ENCODE measurements around the gene MRPL54. TPM values are rescaled to one million over a fixed set of nuclear protein-coding genes. Genes with fewer than 3 reads are reported as not detected.

Gene MRPL54
- total and polyA plus RNA-seq, 2 experiments from 2014 or later, result 29.7 to 89.9 TPM

- no peak for TF ChIP-seq REST (IDR thresholded peaks at IDR 0.05; ENCODE audit: unreplicated experiment)
- TF ChIP-seq POLR2AphosphoS5 (IDR thresholded peaks at IDR 0.05; ENCODE audit: low read depth), result no peak
- TF ChIP-seq CREB1 (CRISPR knock-in tag; IDR thresholded peaks at IDR 0.05; ENCODE audit: low read depth), result no peak
- TF ChIP-seq NANOG (IDR thresholded peaks at IDR 0.05; ENCODE audit: borderline replicate concordance), result no peak
- TF ChIP-seq ETS1 (IDR thresholded peaks at IDR 0.05), result no peak
Observed at GRCh38 chr19:3720349-3720917, 42.0 kb upstream of the MRPL54 start (continued).

GRCh38 chr19:3721131-3721886 lies 41.2 kb upstream of the MRPL54 start:
- H3K4me3 Mint-ChIP-seq, result peak overlapping the region; percentile 77

More at GRCh38 chr19:3721131-3721886, 41.2 kb upstream of the MRPL54 start:
- peak overlapping the region; percentile 97 for H3K4me2 ChIP-seq
- no peaks in the 10 kb centered on the region for H3K27me3 ChIP-seq (ENCODE audit: insufficient read depth)
- Mint-ChIP-seq H3K9me3 (no peaks in the 10 kb centered on the region), H3K4me1 (peaks cover 4% of the 10 kb centered on the region), H3K36me3 (ENCODE audit: low read depth) (no peaks in the 10 kb centered on the region), H3K27me3 (ENCODE audit: insufficient read depth, low read depth, poor library complexity) (peaks cover 15% of the 10 kb centered on the region), H3K27ac (no peak overlapping the region)
- ATAC-seq (peak; percentile 63), DNase-seq (ENCODE audit: low spot score) (peak; percentile 98)
- peaks cover 15% of the 10 kb centered on the region; the same call in 1 of the 2 replicates for H3K4me1 ChIP-seq (ENCODE audit: insufficient read depth)
- H3F3A ChIP-seq (replicated peaks; ENCODE audit: low read depth), result no peaks in the 10 kb centered on the region
- H3K79me2 ChIP-seq (replicated peaks; ENCODE audit: insufficient read depth), result no peaks in the 10 kb centered on the region
- no peaks in the 10 kb centered on the region for H3K9me2 ChIP-seq (ENCODE audit: insufficient read depth)
- H3K4me3 ChIP-seq, result peak overlapping the region; percentile 83
- no peaks in the 10 kb centered on the region for H3K36me3 ChIP-seq (ENCODE audit: insufficient read depth)
- H4K20me1 ChIP-seq (replicated peaks; ENCODE audit: insufficient read depth), result no peaks in the 10 kb centered on the region
- no peak overlapping the region for H3K27ac ChIP-seq (ENCODE audit: low read depth)
- H2AFZ ChIP-seq, result peak overlapping the region; percentile 83; the same call in 1 of the 2 replicates
- TF ChIP-seq REST (IDR thresholded peaks at IDR 0.05; ENCODE audit: unreplicated experiment), result peak; percentile 31
- TF ChIP-seq ZNF331 (CRISPR knock-in tag; IDR thresholded peaks at IDR 0.05; ENCODE audit: low read depth), result no peak
- TF ChIP-seq ETS1 (IDR thresholded peaks at IDR 0.05), result 0 out of 2 replicates have a peak, but pooled peaks have one; percentile 14
- TF ChIP-seq CREB1 (CRISPR knock-in tag; IDR thresholded peaks at IDR 0.05; ENCODE audit: low read depth), result peak; percentile 85
- TF ChIP-seq POLR2AphosphoS5 (IDR thresholded peaks at IDR 0.05; ENCODE audit: low read depth), result peak; percentile 64
